Liver (tissue), 9 donors: ENCODE measurements around the gene RTP2. TPM values are rescaled to one million over a fixed set of nuclear protein-coding genes. Genes with fewer than 3 reads are reported as not detected.

Experiments used
- DNase-seq: peaks from one replicate; pipeline ENCODE4 v3.0.0-alpha.2; 2017; ENCODE audit warnings: low spot score
- H3K27ac ChIP-seq, 2 donors: one replicate each; pipeline ENCODE4 v1.7.0; 2013; ENCODE audit warnings: inconsistent platforms in 2 of 2, low read length in 2 of 2, control low read depth in 1 of 2, low read depth in 1 of 2, mild to moderate bottlenecking in 1 of 2
- H3K27me3 ChIP-seq, 4 donors: one replicate each; pipeline versions ENCODE4 v1.6.1 to v1.7.0; 2013; ENCODE audit warnings: low read length in 3 of 4, inconsistent platforms in 1 of 4, mild to moderate bottlenecking in 1 of 4, moderate library complexity in 1 of 4; ENCODE audit not compliant: control insufficient read depth in 4 of 4, insufficient read depth in 4 of 4
- H3K36me3 ChIP-seq, 4 donors: one replicate each; pipeline versions ENCODE4 v1.6.1 to v1.7.0; 2013; ENCODE audit warnings: low read length in 3 of 4, mild to moderate bottlenecking in 3 of 4, low read depth in 1 of 4, moderate library complexity in 1 of 4; ENCODE audit not compliant: control insufficient read depth in 4 of 4, insufficient read depth in 3 of 4
- H3K4me1 ChIP-seq, 4 donors: one replicate each; pipeline versions ENCODE4 v1.6.1 to v1.7.0; 2013; ENCODE audit warnings: low read length in 3 of 4, mild to moderate bottlenecking in 3 of 4, moderate library complexity in 1 of 4; ENCODE audit not compliant: control insufficient read depth in 4 of 4, insufficient read depth in 4 of 4
- H3K4me3 ChIP-seq, 3 donors: one replicate each; pipeline versions ENCODE4 v1.6.1 to v1.7.0; 2013; ENCODE audit warnings: low read length in 3 of 3, control low read depth in 1 of 3, low read depth in 1 of 3, mild to moderate bottlenecking in 1 of 3
- H3K9ac ChIP-seq, 2 donors: one replicate each; pipeline ENCODE4 v1.7.0; 2013; ENCODE audit warnings: low read length in 2 of 2, mild to moderate bottlenecking in 2 of 2, moderate library complexity in 2 of 2, control low read depth in 1 of 2, low read depth in 1 of 2
- H3K9me3 ChIP-seq, 4 donors: one replicate each; pipeline versions ENCODE4 v1.6.1 to v1.7.0; 2013; ENCODE audit warnings: low read length in 3 of 4; ENCODE audit not compliant: control insufficient read depth in 4 of 4
- ATF3 ChIP-seq: IDR thresholded peaks from 2 replicates; pipeline ENCODE4 v1.6.1; 2016; ENCODE audit warnings: antibody characterized with exemption
- EGR1 ChIP-seq, 2 donors: IDR thresholded peaks; 2 replicates each; pipeline ENCODE4 v1.6.1; 2016 to 2018; ENCODE audit warnings: antibody characterized with exemption in 2 of 2, low read depth in 2 of 2
- FOXA1 ChIP-seq: IDR thresholded peaks from 2 replicates; pipeline ENCODE4 v1.6.1; 2016; ENCODE audit warnings: antibody characterized with exemption
- FOXA2 ChIP-seq: IDR thresholded peaks from 2 replicates; pipeline ENCODE4 v1.6.1; 2016; ENCODE audit warnings: antibody characterized with exemption
- GABPA ChIP-seq, 2 donors: IDR thresholded peaks in 1 of 2; conservative IDR thresholded peaks in 1 of 2; 2 replicates each; pipeline ENCODE4 v1.6.1; 2016; ENCODE audit warnings: antibody characterized with exemption in 2 of 2, mild to moderate bottlenecking in 1 of 2, moderate library complexity in 1 of 2
- HNF4A ChIP-seq, 2 donors: conservative IDR thresholded peaks; 2 replicates each; pipeline ENCODE4 v1.6.1; 2016; ENCODE audit warnings: antibody characterized with exemption in 2 of 2, mild to moderate bottlenecking in 2 of 2
- HNF4G ChIP-seq: IDR thresholded peaks from 2 replicates; pipeline ENCODE4 v1.6.1; 2016; ENCODE audit warnings: antibody characterized with exemption
- JUND ChIP-seq, 2 donors: IDR thresholded peaks; 2 replicates each; pipeline ENCODE4 v1.6.1; 2016; ENCODE audit warnings: antibody characterized with exemption in 2 of 2
- MAX ChIP-seq: IDR thresholded peaks from 2 replicates; pipeline ENCODE4 v1.6.1; 2016; ENCODE audit warnings: antibody characterized with exemption
- NR2F2 ChIP-seq: IDR thresholded peaks from 2 replicates; pipeline ENCODE4 v1.6.1; 2016; ENCODE audit warnings: antibody characterized with exemption
- RAD21 ChIP-seq, 2 donors: IDR thresholded peaks; 2 replicates each; pipeline ENCODE4 v1.6.1; 2016; ENCODE audit warnings: antibody characterized with exemption in 2 of 2, mild to moderate bottlenecking in 2 of 2
- REST ChIP-seq: IDR thresholded peaks from 2 replicates; pipeline ENCODE4 v1.6.1; 2016; ENCODE audit warnings: antibody characterized with exemption, mild to moderate bottlenecking
- RXRA ChIP-seq, 2 donors: IDR thresholded peaks; 2 replicates each; pipeline ENCODE4 v1.6.1; 2017 to 2018; ENCODE audit warnings: antibody characterized with exemption in 2 of 2, mild to moderate bottlenecking in 1 of 2
- SP1 ChIP-seq: IDR thresholded peaks from 2 replicates; pipeline ENCODE4 v1.6.1; 2018; ENCODE audit warnings: antibody characterized with exemption, mild to moderate bottlenecking
- TAF1 ChIP-seq: conservative IDR thresholded peaks from 2 replicates; pipeline ENCODE4 v1.6.1; 2016; ENCODE audit warnings: antibody characterized with exemption, mild to moderate bottlenecking
- YY1 ChIP-seq: IDR thresholded peaks from 2 replicates; pipeline ENCODE4 v1.6.1; 2016; ENCODE audit warnings: antibody characterized with exemption, mild to moderate bottlenecking
- ZBTB33 ChIP-seq: IDR thresholded peaks from 2 replicates; pipeline ENCODE4 v1.6.1; 2016; ENCODE audit warnings: antibody characterized with exemption
- WGBS: extraction: QIAGEN DNeasy Blood & Tissue Kit; methylation state at CpG from one replicate; pipeline ENCODE4 v1.1.7; 2013; 5-methylcytosine and 5-hydroxymethylcytosine counted together
- polyA plus RNA-seq, 2 donors: library from polyadenylated mRNA; stranded (reverse) in 1 of 2; unstranded in 1 of 2; fragments of 200-250 nt in 1 of 2; fragments of >200 nt in 1 of 2; fragmentation: Nextera tagmentation in 1 of 2; extraction: Ambion mirVana in 1 of 2; gene quantifications; one replicate each; pipeline versions ENCODE4 v1.2.1 to v1.2.3, GENCODE V29; 2013 to 2015
- total RNA-seq, 2 donors: library from RNA; depleted of rRNA; stranded (reverse); fragments of >200 nt; gene quantifications; one replicate each; pipeline ENCODE4 v1.2.3, GENCODE V29; 2014
- donor health status: healthy.
- donor health status: healthy.
- donor health status: healthy.
- donor health status: healthy.
- donor health status: healthy.

The RTP2 gene
- total and polyA plus RNA-seq, 4 donors: not detected

- Histone ChIP-seq H3K36me3 (no peaks in the 10 kb centered on the region), H3K9ac (no peak overlapping the region), H3K4me3 (no peak overlapping the region), H3K27ac (no peak overlapping the region), H3K9me3 (no peaks in the 10 kb centered on the region), H3K27me3 (no peaks in the 10 kb centered on the region), H3K4me1 (no peaks in the 10 kb centered on the region)
- 43% methylated on average over 4 of the region's 4 CpGs for WGBS
- DNase-seq: no peak
- TF ChIP-seq YY1: no peak
- no peak for TF ChIP-seq RAD21 (IDR thresholded peaks at IDR 0.05)
- no peak for TF ChIP-seq MAX
- TF ChIP-seq EGR1 (IDR thresholded peaks at IDR 0.05; ENCODE audit: low read depth in 2 of 2): no peak
- TF ChIP-seq ZBTB33: no peak
- TF ChIP-seq SP1: no peak
- no peak for TF ChIP-seq JUND (IDR thresholded peaks at IDR 0.05)
- TF ChIP-seq RXRA (IDR thresholded peaks at IDR 0.05): no peak
- TF ChIP-seq ATF3: no peak
- no peak for TF ChIP-seq NR2F2
- TF ChIP-seq FOXA1: no peak
- no peak for TF ChIP-seq REST
- TF ChIP-seq GABPA (IDR thresholded peaks at IDR 0.05 in 1 of 2, conservative IDR thresholded peaks at IDR 0.05 in 1 of 2): no peak
- TF ChIP-seq TAF1: no peak
- TF ChIP-seq HNF4A (conservative IDR thresholded peaks at IDR 0.05): no peak
- TF ChIP-seq HNF4G: no peak
Measured at GRCh38 chr3:187696021-187696420, 6.3 kb downstream of the RTP2 start.

GRCh38 chr3:187695449-187695848 is 6.9 kb downstream of the RTP2 start:
- TF ChIP-seq YY1 (no peak), NR2F2 (peak; percentile 56), JUND (IDR thresholded peaks at IDR 0.05) (no peak), FOXA2 (no peak), SP1 (peak; percentile 14), MAX (no peak)
- WGBS: 76% methylated on average over 4 of the region's 4 CpGs
- no peak overlapping the region for H3K9ac ChIP-seq
- no peaks in the 10 kb centered on the region for H3K9me3 ChIP-seq
- H3K4me3 ChIP-seq: no peak overlapping the region
- no peaks in the 10 kb centered on the region for H3K36me3 ChIP-seq
- no peak overlapping the region for H3K27ac ChIP-seq
- H3K4me1 ChIP-seq: no peaks in the 10 kb centered on the region
- no peaks in the 10 kb centered on the region for H3K27me3 ChIP-seq
- no peak for DNase-seq
